Testis (tissue), 2 donors: ENCODE results near the gene ASB13.

Experiments used
- CTCF ChIP-seq, 3 experiments: fragments of 450-650 bp in 2 of 3; fragments of 200-600 bp in 1 of 3; sonication (generic) in 1 of 3; IDR thresholded peaks; one replicate each; pipeline ENCODE4 v1.5.1; 2016 to 2019; ENCODE audit warnings: antibody characterized with exemption in 3 of 3, mild to moderate bottlenecking in 2 of 3, moderate library complexity in 1 of 3
- POLR2A ChIP-seq: fragments of 450-650 bp; IDR thresholded peaks from one replicate; pipeline ENCODE4 v1.6.1; 2017; ENCODE audit warnings: antibody characterized with exemption, mild to moderate bottlenecking, moderate library complexity

GRCh38 chr10:5618829-5619228, 47.6 kb downstream of the ASB13 start:
- TF ChIP-seq POLR2A (no peak), CTCF (IDR thresholded peaks at IDR 0.05) (no peak)
